ENCODE measurements around the gene PPP4R4.

PPP4R4 gene

GRCh38 chr14:94175011-94175745 is 1.1 kb downstream of the PPP4R4 start:
- H3K27ac ChIP-seq (ENCODE audit: low read depth, low read length) = no peak overlapping the region
- no peaks in the 10 kb centered on the region for H3K4me1 ChIP-seq (ENCODE audit: control insufficient read depth, insufficient read depth, low read length)
- H3K9ac ChIP-seq (ENCODE audit: low read length) = no peak overlapping the region
- no peaks in the 10 kb centered on the region for H3K27me3 ChIP-seq (ENCODE audit: control insufficient read depth, insufficient read depth, low read length)
- H3K36me3 ChIP-seq (ENCODE audit: control insufficient read depth, insufficient read depth, low read length) = no peaks in the 10 kb centered on the region
- peak overlapping the region; percentile 2 for H3K4me3 ChIP-seq (ENCODE audit: low read length)

- Histone ChIP-seq H3K9ac (ENCODE audit: low read length) (no peak overlapping the region), H3K4me1 (ENCODE audit: control insufficient read depth, insufficient read depth, low read length) (no peaks in the 10 kb centered on the region), H3K4me3 (ENCODE audit: low read length) (no peak overlapping the region), H3K27ac (ENCODE audit: low read depth, low read length) (no peak overlapping the region), H3K36me3 (ENCODE audit: control insufficient read depth, insufficient read depth, low read length) (no peaks in the 10 kb centered on the region), H3K27me3 (ENCODE audit: control insufficient read depth, insufficient read depth, low read length) (no peaks in the 10 kb centered on the region)
These were observed 1.6 kb downstream of the PPP4R4 start for GRCh38 chr14:94175747-94176146.

- no peaks in the 10 kb centered on the region for H3K4me1 ChIP-seq (ENCODE audit: control insufficient read depth, insufficient read depth, low read length)
- H3K36me3 ChIP-seq (ENCODE audit: control insufficient read depth, insufficient read depth, low read length) = no peaks in the 10 kb centered on the region
- no peak overlapping the region for H3K9ac ChIP-seq (ENCODE audit: low read length)
- H3K4me3 ChIP-seq (ENCODE audit: low read length) = no peak overlapping the region
- H3K27ac ChIP-seq (ENCODE audit: low read depth, low read length) = no peak overlapping the region
- no peaks in the 10 kb centered on the region for H3K27me3 ChIP-seq (ENCODE audit: control insufficient read depth, insufficient read depth, low read length)
These were observed 2.7 kb downstream of the PPP4R4 start for GRCh38 chr14:94176808-94177207.

GRCh38 chr14:94177806-94178205 is 3.7 kb downstream of the PPP4R4 start:
- Histone ChIP-seq H3K27me3 (ENCODE audit: control insufficient read depth, insufficient read depth, low read length) (peaks cover 3% of the 10 kb centered on the region), H3K4me3 (ENCODE audit: low read length) (no peak overlapping the region), H3K9ac (ENCODE audit: low read length) (no peak overlapping the region), H3K27ac (ENCODE audit: low read depth, low read length) (no peak overlapping the region), H3K36me3 (ENCODE audit: control insufficient read depth, insufficient read depth, low read length) (no peaks in the 10 kb centered on the region), H3K4me1 (ENCODE audit: control insufficient read depth, insufficient read depth, low read length) (no peaks in the 10 kb centered on the region)

- H3K9ac ChIP-seq (ENCODE audit: low read length) = no peak overlapping the region
- no peak overlapping the region for H3K27ac ChIP-seq (ENCODE audit: low read depth, low read length)
- H3K36me3 ChIP-seq (ENCODE audit: control insufficient read depth, insufficient read depth, low read length) = no peaks in the 10 kb centered on the region
- no peaks in the 10 kb centered on the region for H3K4me1 ChIP-seq (ENCODE audit: control insufficient read depth, insufficient read depth, low read length)
- H3K27me3 ChIP-seq (ENCODE audit: control insufficient read depth, insufficient read depth, low read length) = peaks cover 3% of the 10 kb centered on the region
- H3K4me3 ChIP-seq (ENCODE audit: low read length) = no peak overlapping the region
These were observed 5.1 kb downstream of the PPP4R4 start for GRCh38 chr14:94179244-94179643.

GRCh38 chr14:94180655-94181271 is 6.6 kb downstream of the PPP4R4 start:
- Histone ChIP-seq H3K27me3 (ENCODE audit: control insufficient read depth, insufficient read depth, low read length) (peaks cover 3% of the 10 kb centered on the region), H3K36me3 (ENCODE audit: control insufficient read depth, insufficient read depth, low read length) (no peaks in the 10 kb centered on the region), H3K4me3 (ENCODE audit: low read length) (no peak overlapping the region), H3K27ac (ENCODE audit: low read depth, low read length) (no peak overlapping the region), H3K9ac (ENCODE audit: low read length) (no peak overlapping the region), H3K4me1 (ENCODE audit: control insufficient read depth, insufficient read depth, low read length) (no peaks in the 10 kb centered on the region)

GRCh38 chr14:94181835-94182234 is 7.7 kb downstream of the PPP4R4 start:
- Histone ChIP-seq H3K27me3 (ENCODE audit: control insufficient read depth, insufficient read depth, low read length) (peaks cover 3% of the 10 kb centered on the region), H3K36me3 (ENCODE audit: control insufficient read depth, insufficient read depth, low read length) (no peaks in the 10 kb centered on the region), H3K9ac (ENCODE audit: low read length) (no peak overlapping the region), H3K27ac (ENCODE audit: low read depth, low read length) (no peak overlapping the region), H3K4me3 (ENCODE audit: low read length) (no peak overlapping the region), H3K4me1 (ENCODE audit: control insufficient read depth, insufficient read depth, low read length) (no peaks in the 10 kb centered on the region)

GRCh38 chr14:94192536-94192935 is 18.4 kb downstream of the PPP4R4 start:
- H3K36me3 ChIP-seq (ENCODE audit: control insufficient read depth, insufficient read depth, low read length) = no peaks in the 10 kb centered on the region
- no peak overlapping the region for H3K27ac ChIP-seq (ENCODE audit: low read depth, low read length)
- H3K27me3 ChIP-seq (ENCODE audit: control insufficient read depth, insufficient read depth, low read length) = no peaks in the 10 kb centered on the region
- H3K4me1 ChIP-seq (ENCODE audit: control insufficient read depth, insufficient read depth, low read length) = no peaks in the 10 kb centered on the region
- no peak overlapping the region for H3K9ac ChIP-seq (ENCODE audit: low read length)
- no peak overlapping the region for H3K4me3 ChIP-seq (ENCODE audit: low read length)

GRCh38 chr14:94193776-94194175 is 19.7 kb downstream of the PPP4R4 start:
- Histone ChIP-seq H3K4me1 (ENCODE audit: control insufficient read depth, insufficient read depth, low read length) (no peaks in the 10 kb centered on the region), H3K4me3 (ENCODE audit: low read length) (no peak overlapping the region), H3K9ac (ENCODE audit: low read length) (no peak overlapping the region), H3K27me3 (ENCODE audit: control insufficient read depth, insufficient read depth, low read length) (no peaks in the 10 kb centered on the region), H3K27ac (ENCODE audit: low read depth, low read length) (no peak overlapping the region), H3K36me3 (ENCODE audit: control insufficient read depth, insufficient read depth, low read length) (no peaks in the 10 kb centered on the region)

GRCh38 chr14:94196057-94196456 is 21.9 kb downstream of the PPP4R4 start:
- Histone ChIP-seq H3K4me1 (ENCODE audit: control insufficient read depth, insufficient read depth, low read length) (no peaks in the 10 kb centered on the region), H3K27ac (ENCODE audit: low read depth, low read length) (no peak overlapping the region), H3K27me3 (ENCODE audit: control insufficient read depth, insufficient read depth, low read length) (no peaks in the 10 kb centered on the region), H3K9ac (ENCODE audit: low read length) (no peak overlapping the region), H3K4me3 (ENCODE audit: low read length) (no peak overlapping the region), H3K36me3 (ENCODE audit: control insufficient read depth, insufficient read depth, low read length) (no peaks in the 10 kb centered on the region)

- H3K27ac ChIP-seq (ENCODE audit: low read depth, low read length) = no peak overlapping the region
- no peaks in the 10 kb centered on the region for H3K36me3 ChIP-seq (ENCODE audit: control insufficient read depth, insufficient read depth, low read length)
These were observed 29.5 kb downstream of the PPP4R4 start for GRCh38 chr14:94203473-94204210.

GRCh38 chr14:94213021-94213420 is 38.9 kb downstream of the PPP4R4 start:
- Histone ChIP-seq H3K9ac (ENCODE audit: low read length) (no peak overlapping the region), H3K4me1 (ENCODE audit: control insufficient read depth, insufficient read depth, low read length) (no peaks in the 10 kb centered on the region), H3K36me3 (ENCODE audit: control insufficient read depth, insufficient read depth, low read length) (no peaks in the 10 kb centered on the region), H3K4me3 (ENCODE audit: low read length) (no peak overlapping the region), H3K27ac (ENCODE audit: low read depth, low read length) (no peak overlapping the region), H3K27me3 (ENCODE audit: control insufficient read depth, insufficient read depth, low read length) (no peaks in the 10 kb centered on the region)

More at GRCh38 chr14:94203473-94204210, 29.5 kb downstream of the PPP4R4 start:
- H3K4me3 ChIP-seq (ENCODE audit: low read length) = no peak overlapping the region
- H3K9ac ChIP-seq (ENCODE audit: low read length) = no peak overlapping the region
- no peaks in the 10 kb centered on the region for H3K4me1 ChIP-seq (ENCODE audit: control insufficient read depth, insufficient read depth, low read length)
- no peaks in the 10 kb centered on the region for H3K27me3 ChIP-seq (ENCODE audit: control insufficient read depth, insufficient read depth, low read length)
